Liver (tissue), 9 donors: ENCODE measurements around the gene LDAH. TPM values are rescaled to one million over a fixed set of nuclear protein-coding genes. Genes with fewer than 3 reads are reported as not detected.

Source experiments
- DNase-seq: peaks from one replicate; pipeline ENCODE4 v3.0.0-alpha.2; 2017; ENCODE audit warnings: low spot score
- H3K27ac ChIP-seq, 2 donors: one replicate each; pipeline ENCODE4 v1.7.0; 2013; ENCODE audit warnings: inconsistent platforms in 2 of 2, low read length in 2 of 2, control low read depth in 1 of 2, low read depth in 1 of 2, mild to moderate bottlenecking in 1 of 2
- H3K27me3 ChIP-seq, 4 donors: one replicate each; pipeline versions ENCODE4 v1.6.1 to v1.7.0; 2013; ENCODE audit warnings: low read length in 3 of 4, inconsistent platforms in 1 of 4, mild to moderate bottlenecking in 1 of 4, moderate library complexity in 1 of 4; ENCODE audit not compliant: control insufficient read depth in 4 of 4, insufficient read depth in 4 of 4
- H3K36me3 ChIP-seq, 4 donors: one replicate each; pipeline versions ENCODE4 v1.6.1 to v1.7.0; 2013; ENCODE audit warnings: low read length in 3 of 4, mild to moderate bottlenecking in 3 of 4, low read depth in 1 of 4, moderate library complexity in 1 of 4; ENCODE audit not compliant: control insufficient read depth in 4 of 4, insufficient read depth in 3 of 4
- H3K4me1 ChIP-seq, 4 donors: one replicate each; pipeline versions ENCODE4 v1.6.1 to v1.7.0; 2013; ENCODE audit warnings: low read length in 3 of 4, mild to moderate bottlenecking in 3 of 4, moderate library complexity in 1 of 4; ENCODE audit not compliant: control insufficient read depth in 4 of 4, insufficient read depth in 4 of 4
- H3K4me3 ChIP-seq, 3 donors: one replicate each; pipeline versions ENCODE4 v1.6.1 to v1.7.0; 2013; ENCODE audit warnings: low read length in 3 of 3, control low read depth in 1 of 3, low read depth in 1 of 3, mild to moderate bottlenecking in 1 of 3
- H3K9ac ChIP-seq, 2 donors: one replicate each; pipeline ENCODE4 v1.7.0; 2013; ENCODE audit warnings: low read length in 2 of 2, mild to moderate bottlenecking in 2 of 2, moderate library complexity in 2 of 2, control low read depth in 1 of 2, low read depth in 1 of 2
- H3K9me3 ChIP-seq, 4 donors: one replicate each; pipeline versions ENCODE4 v1.6.1 to v1.7.0; 2013; ENCODE audit warnings: low read length in 3 of 4; ENCODE audit not compliant: control insufficient read depth in 4 of 4
- HNF4G ChIP-seq: IDR thresholded peaks from 2 replicates; pipeline ENCODE4 v1.6.1; 2016; ENCODE audit warnings: antibody characterized with exemption
- JUND ChIP-seq, 2 donors: IDR thresholded peaks; 2 replicates each; pipeline ENCODE4 v1.6.1; 2016; ENCODE audit warnings: antibody characterized with exemption in 2 of 2
- NR2F2 ChIP-seq: IDR thresholded peaks from 2 replicates; pipeline ENCODE4 v1.6.1; 2016; ENCODE audit warnings: antibody characterized with exemption
- RAD21 ChIP-seq, 2 donors: IDR thresholded peaks; 2 replicates each; pipeline ENCODE4 v1.6.1; 2016; ENCODE audit warnings: antibody characterized with exemption in 2 of 2, mild to moderate bottlenecking in 2 of 2
- RXRA ChIP-seq, 2 donors: IDR thresholded peaks; 2 replicates each; pipeline ENCODE4 v1.6.1; 2017 to 2018; ENCODE audit warnings: antibody characterized with exemption in 2 of 2, mild to moderate bottlenecking in 1 of 2
- SP1 ChIP-seq: IDR thresholded peaks from 2 replicates; pipeline ENCODE4 v1.6.1; 2018; ENCODE audit warnings: antibody characterized with exemption, mild to moderate bottlenecking
- TAF1 ChIP-seq: conservative IDR thresholded peaks from 2 replicates; pipeline ENCODE4 v1.6.1; 2016; ENCODE audit warnings: antibody characterized with exemption, mild to moderate bottlenecking
- YY1 ChIP-seq: IDR thresholded peaks from 2 replicates; pipeline ENCODE4 v1.6.1; 2016; ENCODE audit warnings: antibody characterized with exemption, mild to moderate bottlenecking
- WGBS: extraction: QIAGEN DNeasy Blood & Tissue Kit; methylation state at CpG from one replicate; pipeline ENCODE4 v1.1.7; 2013; 5-methylcytosine and 5-hydroxymethylcytosine counted together
- polyA plus RNA-seq, 2 donors: library from polyadenylated mRNA; stranded (reverse) in 1 of 2; unstranded in 1 of 2; fragments of 200-250 nt in 1 of 2; fragments of >200 nt in 1 of 2; fragmentation: Nextera tagmentation in 1 of 2; extraction: Ambion mirVana in 1 of 2; gene quantifications; one replicate each; pipeline versions ENCODE4 v1.2.1 to v1.2.3, GENCODE V29; 2013 to 2015
- total RNA-seq, 2 donors: library from RNA; depleted of rRNA; stranded (reverse); fragments of >200 nt; gene quantifications; one replicate each; pipeline ENCODE4 v1.2.3, GENCODE V29; 2014
- TF ChIP-seq, protein P1 (sequence below): IDR thresholded peaks from 2 replicates; pipeline ENCODE4 v1.6.1; 2016; ENCODE audit warnings: antibody characterized with exemption
- TF ChIP-seq, protein P2 (sequence below): IDR thresholded peaks from 2 replicates; pipeline ENCODE4 v1.6.1; 2016; ENCODE audit warnings: antibody characterized with exemption
- TF ChIP-seq, protein P3 (sequence below): IDR thresholded peaks from 2 replicates; pipeline ENCODE4 v1.6.1; 2016; ENCODE audit warnings: antibody characterized with exemption, mild to moderate bottlenecking
- TF ChIP-seq, protein P4 (sequence below): IDR thresholded peaks from 2 replicates; pipeline ENCODE4 v1.6.1; 2016; ENCODE audit warnings: antibody characterized with exemption
- donor health status: healthy.
- donor health status: healthy.
- donor health status: healthy.
- donor health status: healthy.
- donor health status: healthy.

LDAH gene
- total and polyA plus RNA-seq, 4 donors = 5.8 to 17.7 (median 9.7) TPM

DNA sequence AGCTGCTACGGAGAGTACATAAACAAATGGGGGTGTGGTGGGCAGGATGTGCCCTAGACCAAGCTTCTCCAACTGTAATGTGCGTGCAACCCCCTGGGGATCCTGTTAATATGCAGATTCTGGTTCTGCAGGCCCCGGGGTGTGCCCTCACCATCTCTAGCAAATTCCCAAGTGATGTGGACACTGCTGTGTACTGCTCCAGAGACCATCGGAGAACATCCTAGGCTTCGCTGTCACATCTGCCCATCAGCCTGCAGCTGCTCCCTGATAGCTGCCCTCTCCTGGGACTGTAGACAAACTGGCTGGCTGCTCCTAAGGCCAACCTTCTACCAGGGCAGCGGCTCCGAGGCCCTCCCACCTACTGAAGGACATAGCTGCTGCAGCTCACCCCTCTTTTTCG, 175.2 kb downstream of the LDAH start:
- TF ChIP-seq SP1 (no peak), YY1 (no peak), JUND (IDR thresholded peaks at IDR 0.05) (no peak), RAD21 (IDR thresholded peaks at IDR 0.05) (no peak), RXRA (IDR thresholded peaks at IDR 0.05) (no peak)
- TF ChIP-seq, protein P1, sequence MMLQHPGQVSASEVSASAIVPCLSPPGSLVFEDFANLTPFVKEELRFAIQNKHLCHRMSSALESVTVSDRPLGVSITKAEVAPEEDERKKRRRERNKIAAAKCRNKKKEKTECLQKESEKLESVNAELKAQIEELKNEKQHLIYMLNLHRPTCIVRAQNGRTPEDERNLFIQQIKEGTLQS = no peak
- TF ChIP-seq, protein P2, sequence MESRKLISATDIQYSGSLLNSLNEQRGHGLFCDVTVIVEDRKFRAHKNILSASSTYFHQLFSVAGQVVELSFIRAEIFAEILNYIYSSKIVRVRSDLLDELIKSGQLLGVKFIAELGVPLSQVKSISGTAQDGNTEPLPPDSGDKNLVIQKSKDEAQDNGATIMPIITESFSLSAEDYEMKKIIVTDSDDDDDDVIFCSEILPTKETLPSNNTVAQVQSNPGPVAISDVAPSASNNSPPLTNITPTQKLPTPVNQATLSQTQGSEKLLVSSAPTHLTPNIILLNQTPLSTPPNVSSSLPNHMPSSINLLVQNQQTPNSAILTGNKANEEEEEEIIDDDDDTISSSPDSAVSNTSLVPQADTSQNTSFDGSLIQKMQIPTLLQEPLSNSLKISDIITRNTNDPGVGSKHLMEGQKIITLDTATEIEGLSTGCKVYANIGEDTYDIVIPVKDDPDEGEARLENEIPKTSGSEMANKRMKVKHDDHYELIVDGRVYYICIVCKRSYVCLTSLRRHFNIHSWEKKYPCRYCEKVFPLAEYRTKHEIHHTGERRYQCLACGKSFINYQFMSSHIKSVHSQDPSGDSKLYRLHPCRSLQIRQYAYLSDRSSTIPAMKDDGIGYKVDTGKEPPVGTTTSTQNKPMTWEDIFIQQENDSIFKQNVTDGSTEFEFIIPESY = no peak
- H3K27ac ChIP-seq = no peak overlapping the region

DNA sequence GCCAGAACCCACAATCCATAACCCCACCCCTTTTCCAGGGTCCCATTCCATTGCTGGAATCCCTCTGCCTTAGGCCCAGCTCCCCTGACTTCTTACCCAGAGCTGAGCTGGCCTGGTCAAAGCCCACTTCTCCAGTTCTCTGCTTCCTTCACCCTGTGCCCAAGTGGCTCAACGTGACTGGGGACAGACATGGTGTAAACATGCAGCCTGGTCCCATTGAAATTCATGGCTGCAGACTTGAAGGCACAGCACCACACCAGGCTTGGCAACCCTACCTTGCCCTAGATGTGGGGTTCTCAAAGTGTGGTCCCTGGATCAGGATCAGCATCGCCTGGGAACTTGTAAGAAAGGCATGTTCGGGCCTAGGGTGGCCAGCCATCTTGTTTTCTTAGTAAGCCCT, 175.7 kb downstream of the LDAH start:
- Histone ChIP-seq H3K9me3 (no peaks in the 10 kb centered on the region), H3K27me3 (no peaks in the 10 kb centered on the region), H3K27ac (no peak overlapping the region), H3K4me3 (no peak overlapping the region), H3K9ac (no peak overlapping the region), H3K36me3 (peaks cover 0 to 11% (median 3%) of the 10 kb centered on the region in 4 donors), H3K4me1 (peaks cover 9 to 37% (median 28%) of the 10 kb centered on the region in 4 donors)
- no peak for DNase-seq
- 98% methylated on average over 3 of the region's 3 CpGs for WGBS
- TF ChIP-seq HNF4G (no peak), NR2F2 (no peak), YY1 (no peak), JUND (IDR thresholded peaks at IDR 0.05) (no peak), TAF1 (no peak), RAD21 (IDR thresholded peaks at IDR 0.05) (no peak)
- TF ChIP-seq, protein P3, sequence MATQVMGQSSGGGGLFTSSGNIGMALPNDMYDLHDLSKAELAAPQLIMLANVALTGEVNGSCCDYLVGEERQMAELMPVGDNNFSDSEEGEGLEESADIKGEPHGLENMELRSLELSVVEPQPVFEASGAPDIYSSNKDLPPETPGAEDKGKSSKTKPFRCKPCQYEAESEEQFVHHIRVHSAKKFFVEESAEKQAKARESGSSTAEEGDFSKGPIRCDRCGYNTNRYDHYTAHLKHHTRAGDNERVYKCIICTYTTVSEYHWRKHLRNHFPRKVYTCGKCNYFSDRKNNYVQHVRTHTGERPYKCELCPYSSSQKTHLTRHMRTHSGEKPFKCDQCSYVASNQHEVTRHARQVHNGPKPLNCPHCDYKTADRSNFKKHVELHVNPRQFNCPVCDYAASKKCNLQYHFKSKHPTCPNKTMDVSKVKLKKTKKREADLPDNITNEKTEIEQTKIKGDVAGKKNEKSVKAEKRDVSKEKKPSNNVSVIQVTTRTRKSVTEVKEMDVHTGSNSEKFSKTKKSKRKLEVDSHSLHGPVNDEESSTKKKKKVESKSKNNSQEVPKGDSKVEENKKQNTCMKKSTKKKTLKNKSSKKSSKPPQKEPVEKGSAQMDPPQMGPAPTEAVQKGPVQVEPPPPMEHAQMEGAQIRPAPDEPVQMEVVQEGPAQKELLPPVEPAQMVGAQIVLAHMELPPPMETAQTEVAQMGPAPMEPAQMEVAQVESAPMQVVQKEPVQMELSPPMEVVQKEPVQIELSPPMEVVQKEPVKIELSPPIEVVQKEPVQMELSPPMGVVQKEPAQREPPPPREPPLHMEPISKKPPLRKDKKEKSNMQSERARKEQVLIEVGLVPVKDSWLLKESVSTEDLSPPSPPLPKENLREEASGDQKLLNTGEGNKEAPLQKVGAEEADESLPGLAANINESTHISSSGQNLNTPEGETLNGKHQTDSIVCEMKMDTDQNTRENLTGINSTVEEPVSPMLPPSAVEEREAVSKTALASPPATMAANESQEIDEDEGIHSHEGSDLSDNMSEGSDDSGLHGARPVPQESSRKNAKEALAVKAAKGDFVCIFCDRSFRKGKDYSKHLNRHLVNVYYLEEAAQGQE = no peak

More for the DNA sequence above, 175.2 kb downstream of the LDAH start:
- H3K9me3 ChIP-seq = no peaks in the 10 kb centered on the region
- H3K9ac ChIP-seq = no peak overlapping the region
- WGBS = 91% methylated on average over 8 of the region's 8 CpGs
- H3K4me1 ChIP-seq = peaks cover 9 to 36% (median 27%) of the 10 kb centered on the region in 4 donors
- H3K27me3 ChIP-seq = no peaks in the 10 kb centered on the region
- DNase-seq = no peak
- H3K4me3 ChIP-seq = no peak overlapping the region
- H3K36me3 ChIP-seq = peaks cover 0 to 11% (median 3%) of the 10 kb centered on the region in 4 donors

DNA sequence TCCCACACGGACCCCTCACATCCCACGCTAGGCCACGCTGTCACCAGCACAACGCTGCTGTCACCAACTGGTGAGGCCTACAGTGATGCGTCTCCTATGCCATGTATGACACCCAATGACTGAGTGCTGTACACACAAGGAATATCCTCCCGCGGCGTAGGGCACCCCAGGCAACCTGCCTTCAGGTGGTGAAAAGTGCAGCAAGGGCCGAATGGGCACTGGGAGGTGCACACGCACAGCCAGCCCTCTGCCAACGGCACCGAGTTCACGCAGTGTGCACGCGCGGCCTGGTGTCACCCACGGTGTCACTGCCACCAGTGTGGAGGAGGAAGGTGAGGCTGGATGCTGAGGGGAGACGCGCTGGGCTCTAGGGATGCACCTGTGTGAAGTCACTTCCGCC, 176.5 kb downstream of the LDAH start:
- H3K27ac ChIP-seq = no peak overlapping the region
- peaks cover 8 to 37% (median 27%) of the 10 kb centered on the region in 4 donors for H3K4me1 ChIP-seq
- no peak for TF ChIP-seq TAF1
- no peak for TF ChIP-seq RXRA (IDR thresholded peaks at IDR 0.05)
- TF ChIP-seq, protein P4, sequence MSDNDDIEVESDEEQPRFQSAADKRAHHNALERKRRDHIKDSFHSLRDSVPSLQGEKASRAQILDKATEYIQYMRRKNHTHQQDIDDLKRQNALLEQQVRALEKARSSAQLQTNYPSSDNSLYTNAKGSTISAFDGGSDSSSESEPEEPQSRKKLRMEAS = no peak
- H3K9me3 ChIP-seq = no peaks in the 10 kb centered on the region
- no peak overlapping the region for H3K9ac ChIP-seq
- WGBS = 96% methylated on average over 20 of the region's 20 CpGs
- H3K27me3 ChIP-seq = no peaks in the 10 kb centered on the region
- H3K36me3 ChIP-seq = peaks cover 0 to 11% (median 3%) of the 10 kb centered on the region in 4 donors
- DNase-seq = no peak
- no peak overlapping the region for H3K4me3 ChIP-seq
